Neural crest cell (in vitro differentiated cells): ENCODE measurements around the gene RAB3IL1. TPM values are rescaled to one million over a fixed set of nuclear protein-coding genes. Genes with fewer than 3 reads are reported as not detected.

ENCODE experiments used
- DNase-seq: peaks from one replicate; pipeline ENCODE4 v3.0.0; 2021; ENCODE audit warnings: low read depth, mixed read lengths, low spot score
- H3K27ac Mint-ChIP-seq: one replicate; pipeline ENCODE4 v1.8.0; 2021; ENCODE audit warnings: mild to moderate bottlenecking, mixed read lengths; ENCODE audit not compliant: unreplicated experiment
- H3K27me3 Mint-ChIP-seq: 2 replicates; pipeline ENCODE4 v1.8.0; 2021; ENCODE audit warnings: low read depth, mild to moderate bottlenecking, mixed read lengths
- H3K36me3 Mint-ChIP-seq: 2 replicates; pipeline ENCODE4 v1.8.0; 2021; ENCODE audit warnings: low read depth, mild to moderate bottlenecking, mixed read lengths
- H3K4me1 Mint-ChIP-seq: 2 replicates; pipeline ENCODE4 v1.8.0; 2021; ENCODE audit warnings: mixed read lengths
- H3K4me3 Mint-ChIP-seq: one replicate; pipeline ENCODE4 v1.8.0; 2021; ENCODE audit warnings: mild to moderate bottlenecking, mixed read lengths
- H3K9me3 Mint-ChIP-seq: 2 replicates; pipeline ENCODE4 v1.8.0; 2021; ENCODE audit warnings: mixed read lengths
- CTCF ChIP-seq: fragments of 200-600 bp; sonication (generic); conservative IDR thresholded peaks from 2 replicates; pipeline ENCODE4 v1.5.0; 2021; ENCODE audit warnings: antibody characterized with exemption, mild to moderate bottlenecking
- total RNA-seq: library from RNA; stranded (reverse); gene quantifications from 2 replicates; pipeline ENCODE4 v1.2.1, GENCODE V29; 2021

The RAB3IL1 gene
- total RNA-seq, 1 donor from 2014 or later: 3.4 TPM

DNA sequence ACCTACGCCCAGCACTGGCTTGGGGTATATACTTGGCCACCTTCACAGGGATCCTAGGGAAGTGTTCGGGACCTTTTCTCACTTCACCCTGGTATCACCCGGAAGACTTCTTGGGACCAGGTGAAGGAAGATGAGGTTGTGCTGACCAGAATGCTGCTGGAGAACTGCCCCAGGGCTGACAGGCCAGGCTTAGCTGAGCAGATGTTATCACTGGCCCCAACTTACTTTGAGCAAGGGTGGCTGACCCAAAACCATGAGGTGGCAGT lies 45.6 kb upstream of the RAB3IL1 start:
- Mint-ChIP-seq H3K27me3 (peaks cover 2% of the 10 kb centered on the region), H3K4me3 (peak overlapping the region; percentile 98), H3K4me1 (peaks cover 31% of the 10 kb centered on the region), H3K36me3 (peaks cover 38% of the 10 kb centered on the region), H3K27ac (no peak overlapping the region), H3K9me3 (no peaks in the 10 kb centered on the region)
- no peak for TF ChIP-seq CTCF
- no peak for DNase-seq

DNA sequence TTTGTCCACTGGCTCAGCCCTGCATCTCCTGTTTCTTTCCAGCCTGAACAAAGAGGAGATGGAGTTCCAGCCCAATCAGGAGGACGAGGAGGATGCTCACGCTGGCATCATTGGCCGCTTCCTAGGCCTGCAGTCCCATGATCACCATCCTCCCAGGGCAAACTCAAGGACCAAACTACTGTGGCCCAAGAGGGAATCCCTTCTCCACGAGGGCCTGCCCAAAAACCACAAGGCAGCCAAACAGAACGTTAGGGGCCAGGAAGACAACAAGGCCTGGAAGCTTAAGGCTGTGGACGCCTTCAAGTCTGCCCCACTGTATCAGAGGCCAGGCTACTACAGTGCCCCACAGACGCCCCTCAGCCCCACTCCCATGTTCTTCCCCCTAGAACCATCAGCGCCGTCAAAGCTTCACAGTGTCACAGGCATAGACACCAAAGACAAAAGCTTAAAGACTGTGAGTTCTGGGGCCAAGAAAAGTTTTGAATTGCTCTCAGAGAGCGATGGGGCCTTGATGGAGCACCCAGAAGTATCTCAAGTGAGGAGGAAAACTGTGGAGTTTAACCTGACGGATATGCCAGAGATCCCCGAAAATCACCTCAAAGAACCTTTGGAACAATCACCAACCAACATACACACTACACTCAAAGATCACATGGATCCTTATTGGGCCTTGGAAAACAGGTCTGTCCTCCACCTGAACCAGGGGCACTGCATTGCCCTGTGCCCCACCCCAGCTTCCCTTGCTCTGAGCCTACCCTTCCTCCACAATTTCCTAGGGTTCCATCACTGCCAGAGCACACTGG lies 45.0 kb upstream of the RAB3IL1 start:
- H3K4me1 Mint-ChIP-seq: peaks cover 31% of the 10 kb centered on the region

GRCh38 chr11:61961570-61962212 lies 44.3 kb upstream of the RAB3IL1 start:
- Mint-ChIP-seq H3K9me3 (no peaks in the 10 kb centered on the region), H3K27ac (no peak overlapping the region), H3K27me3 (peaks cover 5% of the 10 kb centered on the region), H3K36me3 (peaks cover 37% of the 10 kb centered on the region), H3K4me3 (peak overlapping the region; percentile 74), H3K4me1 (peaks cover 30% of the 10 kb centered on the region)
- DNase-seq: no peak
- TF ChIP-seq CTCF: no peak

More for the DNA sequence above, 45.0 kb upstream of the RAB3IL1 start:
- TF ChIP-seq CTCF: no peak
- Mint-ChIP-seq H3K4me3 (peak overlapping the region; percentile 98), H3K36me3 (peaks cover 38% of the 10 kb centered on the region), H3K27ac (no peak overlapping the region), H3K27me3 (peaks cover 3% of the 10 kb centered on the region), H3K9me3 (no peaks in the 10 kb centered on the region)
- no peak for DNase-seq

GRCh38 chr11:61960532-61960931 lies 43.2 kb upstream of the RAB3IL1 start:
- no peak for DNase-seq
- H3K9me3 Mint-ChIP-seq: no peaks in the 10 kb centered on the region
- H3K27me3 Mint-ChIP-seq: peaks cover 16% of the 10 kb centered on the region
- H3K36me3 Mint-ChIP-seq: peaks cover 32% of the 10 kb centered on the region
- no peak for TF ChIP-seq CTCF
- no peak overlapping the region for H3K27ac Mint-ChIP-seq
- H3K4me3 Mint-ChIP-seq: peak overlapping the region; percentile 19
- H3K4me1 Mint-ChIP-seq: peaks cover 24% of the 10 kb centered on the region

DNA sequence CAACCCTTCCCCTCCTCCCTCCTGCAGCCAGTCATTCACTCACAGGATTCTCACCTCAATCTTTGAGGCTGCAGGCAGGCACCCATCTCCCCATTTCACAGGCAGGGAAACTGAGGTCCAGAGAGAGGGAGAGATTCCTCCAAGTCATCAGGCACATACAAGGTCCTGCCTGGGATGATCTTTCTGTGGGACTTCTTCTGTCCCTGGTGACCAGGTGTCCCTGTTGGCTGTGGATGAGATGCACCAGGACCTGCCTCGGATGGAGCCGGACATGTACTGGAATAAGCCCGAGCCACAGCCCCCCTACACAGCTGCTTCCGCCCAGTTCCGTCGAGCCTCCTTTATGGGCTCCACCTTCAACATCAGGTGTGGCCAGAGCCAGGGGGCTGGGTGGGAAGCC lies 42.3 kb upstream of the RAB3IL1 start:
- Mint-ChIP-seq H3K4me3 (no peak overlapping the region), H3K4me1 (peaks cover 15% of the 10 kb centered on the region), H3K27ac (no peak overlapping the region), H3K27me3 (peaks cover 22% of the 10 kb centered on the region), H3K9me3 (no peaks in the 10 kb centered on the region), H3K36me3 (peaks cover 23% of the 10 kb centered on the region)
- DNase-seq: no peak
- TF ChIP-seq CTCF: no peak
